WTC11 (cell line): ENCODE results near the gene INTS6L. TPM values are rescaled to one million over a fixed set of nuclear protein-coding genes. Genes with fewer than 3 reads are reported as not detected.

Experiments used
- ATAC-seq: fragments of 200-7000 bp; cut with Tn5 transposase; 2 replicates; pipeline ENCODE4 v1.10.0; 2021; ENCODE audit warnings: mild to moderate bottlenecking, moderate library complexity
- CTCF ChIA-PET: fragments of 300-600 bp; sonication (Branson Sonifier 250); formaldehyde crosslinking; loops from one replicate; lab custom pipeline; 2021; ENCODE audit warnings: antibody characterized with exemption; lab: Charles Lee
- POLR2A ChIA-PET: fragments of 350-600 bp; sonication (Branson Sonifier 250); formaldehyde crosslinking; loops from one replicate; lab custom pipeline; 2021; ENCODE audit warnings: antibody characterized with exemption; lab: Charles Lee
- DNase-seq: peaks from one replicate; pipeline ENCODE4 v3.0.0; 2021; ENCODE audit warnings: low spot score
- H3K27ac Mint-ChIP-seq: 2 replicates; pipeline ENCODE4 v1.8.0; 2021; ENCODE audit warnings: mixed read lengths
- H3K27me3 Mint-ChIP-seq: 2 replicates; pipeline ENCODE4 v1.8.0; 2021; ENCODE audit warnings: low read depth, mild to moderate bottlenecking, moderate library complexity, mixed read lengths
- H3K36me3 Mint-ChIP-seq: 2 replicates; pipeline ENCODE4 v1.8.0; 2021; ENCODE audit warnings: mixed read lengths
- H3K4me1 Mint-ChIP-seq: 2 replicates; pipeline ENCODE4 v1.8.0; 2022; ENCODE audit warnings: mixed read lengths
- H3K4me3 Mint-ChIP-seq: 2 replicates; pipeline ENCODE4 v1.8.0; 2021; ENCODE audit warnings: mild to moderate bottlenecking, moderate library complexity, mixed read lengths
- H3K9me3 Mint-ChIP-seq: 2 replicates; pipeline ENCODE4 v1.8.0; 2021; ENCODE audit warnings: mixed read lengths
- CREM ChIP-seq: sonication (generic); formaldehyde crosslinking; IDR thresholded peaks from 2 replicates; pipeline ENCODE4 v1.8.1; 2022; ENCODE audit warnings: mild to moderate bottlenecking, missing genetic modification reagents, moderate library complexity
- FOXJ3 ChIP-seq: sonication (generic); formaldehyde crosslinking; IDR thresholded peaks from 2 replicates; pipeline ENCODE4 v1.9.0; 2021; ENCODE audit warnings: missing genetic modification reagents, mild to moderate bottlenecking, borderline replicate concordance
- HMGA2 ChIP-seq: fragments of 250-450 bp; sonication (Bioruptor Pico); IDR thresholded peaks from 2 replicates; pipeline ENCODE4 v1.4.0; 2021; ENCODE audit warnings: mild to moderate bottlenecking, moderate library complexity
- JAZF1 ChIP-seq: fragments of 250-450 bp; sonication (Bioruptor Pico); IDR thresholded peaks from 2 replicates; pipeline ENCODE4 v1.9.0; 2021; ENCODE audit warnings: moderate library complexity, mild to moderate bottlenecking, inconsistent platforms
- MXD4 ChIP-seq: fragments of 250-450 bp; sonication (Bioruptor Pico); IDR thresholded peaks from 2 replicates; pipeline ENCODE4 v1.8.0; 2021; ENCODE audit warnings: mild to moderate bottlenecking, moderate library complexity, borderline replicate concordance
- TCF7 ChIP-seq: sonication (generic); formaldehyde crosslinking; IDR thresholded peaks from 2 replicates; pipeline ENCODE4 v1.8.0; 2022; ENCODE audit warnings: mild to moderate bottlenecking, low read depth, missing genetic modification reagents, moderate library complexity
- TEAD4 ChIP-seq: sonication (generic); formaldehyde crosslinking; IDR thresholded peaks from 2 replicates; pipeline ENCODE4 v1.8.0; 2022; ENCODE audit warnings: mild to moderate bottlenecking, missing genetic modification reagents
- ZBTB21 ChIP-seq: sonication (generic); formaldehyde crosslinking; IDR thresholded peaks from 2 replicates; pipeline ENCODE4 v1.8.1; 2023; ENCODE audit warnings: mild to moderate bottlenecking, missing genetic modification reagents, borderline replicate concordance
- ZNF121 ChIP-seq: sonication (generic); formaldehyde crosslinking; IDR thresholded peaks from 2 replicates; pipeline ENCODE4 v1.8.0; 2023; ENCODE audit warnings: missing genetic modification reagents
- ZNF232 ChIP-seq: sonication (generic); formaldehyde crosslinking; IDR thresholded peaks from 2 replicates; pipeline ENCODE4 v1.8.0; 2022; ENCODE audit warnings: mild to moderate bottlenecking, missing genetic modification reagents
- ZNF281 ChIP-seq: sonication (generic); formaldehyde crosslinking; IDR thresholded peaks from 2 replicates; pipeline ENCODE4 v1.8.0; 2023; ENCODE audit warnings: mild to moderate bottlenecking, missing genetic modification reagents
- ZNF425 ChIP-seq: fragments of 250-450 bp; sonication (Bioruptor Pico); conservative IDR thresholded peaks from 2 replicates; pipeline ENCODE4 v1.9.0; 2021; ENCODE audit warnings: mild to moderate bottlenecking
- ZNF532 ChIP-seq: fragments of 250-450 bp; sonication (Bioruptor Pico); IDR thresholded peaks from 2 replicates; pipeline ENCODE4 v1.9.0; 2021; ENCODE audit warnings: mild to moderate bottlenecking, borderline replicate concordance
- ZSCAN18 ChIP-seq: fragments of 250-450 bp; sonication (Bioruptor Pico); IDR thresholded peaks from 2 replicates; pipeline ENCODE4 v2.1.2; 2022; ENCODE audit warnings: mild to moderate bottlenecking, moderate library complexity
- total RNA-seq: library from RNA; stranded (reverse); gene quantifications from 3 replicates; pipeline ENCODE4 v1.2.3, GENCODE V29; 2021

INTS6L gene
- total RNA-seq, 1 experiment from 2014 or later: 5.4 TPM

- no peak for TF ChIP-seq ZSCAN18 (CRISPR knock-in tag)
- no peak for TF ChIP-seq MXD4 (CRISPR knock-in tag)
- no peak for TF ChIP-seq CREM
- no peak for TF ChIP-seq ZNF532
- TF ChIP-seq ZNF425 (CRISPR knock-in tag): no peak
- no peak for TF ChIP-seq TEAD4
- no peak for TF ChIP-seq TCF7
- TF ChIP-seq JAZF1 (CRISPR knock-in tag): no peak
Measured at GRCh38 chrX:135625995-135626394, 105.5 kb downstream of the INTS6L start (continued).

GRCh38 chrX:135629342-135629741 is 108.9 kb downstream of the INTS6L start:
- POLR2A ChIA-PET: no interaction called here
- Mint-ChIP-seq H3K9me3 (no peaks in the 10 kb centered on the region), H3K36me3 (no peaks in the 10 kb centered on the region), H3K27ac (no peak overlapping the region), H3K27me3 (no peaks in the 10 kb centered on the region), H3K4me3 (no peak overlapping the region), H3K4me1 (no peaks in the 10 kb centered on the region)
- ATAC-seq (no peak), DNase-seq (no peak)
- TF ChIP-seq ZNF121 (CRISPR knock-in tag) (no peak), ZNF232 (no peak), FOXJ3 (CRISPR knock-in tag) (no peak), ZNF425 (CRISPR knock-in tag) (no peak), ZBTB21 (CRISPR knock-in tag) (no peak), ZNF281 (no peak), HMGA2 (no peak)
- CTCF ChIA-PET: no interaction called here

Other genes with a start within 250 kb of the INTS6L start
- gene ETDC, start 211.2 kb upstream of the INTS6L start, total RNA-seq: not detected in 3 replicates
- 4.5 to 4.9 TPM (median 4.7 TPM) in 3 replicates for gene ZNF75D, start 176.6 kb upstream of the INTS6L start, total RNA-seq
- gene ZNF449, start 175.9 kb upstream of the INTS6L start, total RNA-seq: 5.2 to 6.2 TPM (median 5.7 TPM) in 3 replicates
- gene SMIM10L2A, start 98.7 kb upstream of the INTS6L start, total RNA-seq: 4.5 to 4.8 TPM (median 4.7 TPM) in 3 replicates
- not detected in 3 replicates for gene CT45A1, start 193.0 kb downstream of the INTS6L start, total RNA-seq
- not detected in 3 replicates for gene CT45A3, start 247.5 kb downstream of the INTS6L start, total RNA-seq